Astrocyte of the spinal cord (primary cell): ENCODE measurements around the gene LRRC27.
A peak's percentile ranks its signal among the peaks of the same experiment; 100 is the strongest.

Experiments used
- DNase-seq: peaks from one replicate; pipeline ENCODE4 v3.0.0; 2011; ENCODE audit warnings: low read depth, low spot score
- H3K4me3 ChIP-seq: 2 replicates; pipeline ENCODE4 v1.5.1; 2011; ENCODE audit warnings: low read depth, mild to moderate bottlenecking, low read length, moderate library complexity
- CTCF ChIP-seq: IDR thresholded peaks from 2 replicates; pipeline ENCODE4 v1.5.1; 2012; ENCODE audit warnings: low read depth, mild to moderate bottlenecking, low read length, inconsistent platforms
- in situ Hi-C: cut with HindIII; loops from 2 replicates; pipeline ENCODE4 v1.10.0; 2017; ENCODE audit warnings: low sequenced_read_pairs

The LRRC27 gene

GRCh38 chr10:132392811-132393694 lies 61.1 kb downstream of the LRRC27 start:
- DNase-seq: no peak
- no peak overlapping the region for H3K4me3 ChIP-seq
- in situ Hi-C loops: no loop called here
- no peak for TF ChIP-seq CTCF

GRCh38 chr10:132393695-132394181 lies 61.7 kb downstream of the LRRC27 start:
- no peak for TF ChIP-seq CTCF
- in situ Hi-C loops: no loop called here
- no peak for DNase-seq
- no peak overlapping the region for H3K4me3 ChIP-seq

- TF ChIP-seq CTCF: no peak
- H3K4me3 ChIP-seq: no peak overlapping the region
- in situ Hi-C loops: no loop called here
- no peak for DNase-seq
Measured at GRCh38 chr10:132394201-132394811, 62.3 kb downstream of the LRRC27 start.

GRCh38 chr10:132394936-132395703 lies 63.1 kb downstream of the LRRC27 start:
- TF ChIP-seq CTCF: no peak
- no peak for DNase-seq
- in situ Hi-C loops: no loop called here
- no peak overlapping the region for H3K4me3 ChIP-seq

GRCh38 chr10:132395704-132396493 lies 63.9 kb downstream of the LRRC27 start:
- peak overlapping the region; percentile 27 for H3K4me3 ChIP-seq
- DNase-seq: no peak
- in situ Hi-C loops: no loop called here
- peak; percentile 0 for TF ChIP-seq CTCF
